OCI-M1 (cell line): ENCODE results near the gene HECTD2.

Experiments used
- DNase-seq: peaks from one replicate; lab custom pipeline; 2025; lab: John Stamatoyannopoulos, UW

The HECTD2 gene

GRCh38 chr10:91537614-91538383 is 127.7 kb downstream of the HECTD2 start:
- DNase-seq, result no peak

- no peak for DNase-seq
These were observed 129.8 kb downstream of the HECTD2 start for GRCh38 chr10:91539930-91540329.

- DNase-seq, result no peak
These were observed 130.6 kb downstream of the HECTD2 start for GRCh38 chr10:91540733-91541132.

- peak; percentile 22 for DNase-seq
These were observed 131.3 kb downstream of the HECTD2 start for GRCh38 chr10:91541481-91541880.

- DNase-seq, result no peak
These were observed 135.2 kb downstream of the HECTD2 start for GRCh38 chr10:91545384-91545783.

GRCh38 chr10:91545838-91546237 is 135.7 kb downstream of the HECTD2 start:
- no peak for DNase-seq

- DNase-seq, result no peak
These were observed 139.1 kb downstream of the HECTD2 start for GRCh38 chr10:91549262-91549661.

GRCh38 chr10:91550021-91550420 is 139.9 kb downstream of the HECTD2 start:
- DNase-seq, result no peak

- DNase-seq, result peak; percentile 75
These were observed 141.7 kb downstream of the HECTD2 start for GRCh38 chr10:91551856-91552255.

- DNase-seq, result peak; percentile 40
These were observed 142.3 kb downstream of the HECTD2 start for GRCh38 chr10:91552274-91553095.

- DNase-seq, result no peak
These were observed 145.3 kb downstream of the HECTD2 start for GRCh38 chr10:91555455-91555854.

- peak; percentile 41 for DNase-seq
These were observed 146.8 kb downstream of the HECTD2 start for GRCh38 chr10:91556691-91557566.

GRCh38 chr10:91557651-91558111 is 147.5 kb downstream of the HECTD2 start:
- no peak for DNase-seq

- DNase-seq, result no peak
These were observed 148.3 kb downstream of the HECTD2 start for GRCh38 chr10:91558473-91558872.

- no peak for DNase-seq
These were observed 149.0 kb downstream of the HECTD2 start for GRCh38 chr10:91559169-91559568.

GRCh38 chr10:91559750-91560149 is 149.6 kb downstream of the HECTD2 start:
- DNase-seq, result no peak

- DNase-seq, result peak; percentile 50
These were observed 150.7 kb downstream of the HECTD2 start for GRCh38 chr10:91560827-91561226.

GRCh38 chr10:91562839-91563581 is 152.9 kb downstream of the HECTD2 start:
- peak; percentile 48 for DNase-seq

- DNase-seq, result no peak
These were observed 153.9 kb downstream of the HECTD2 start for GRCh38 chr10:91564026-91564425.
